IMR-90 (cell line): ENCODE data around the gene AGK. TPM values are rescaled to one million over a fixed set of nuclear protein-coding genes. Genes with fewer than 3 reads are reported as not detected.

Source experiments
- ATAC-seq: fragments of 200-7000 bp; cut with Tn5 transposase; 2 replicates; pipeline ENCODE4 v1.9.1; 2020; ENCODE audit warnings: low read depth, mild to moderate bottlenecking, moderate library complexity
- BruUV-seq: library from RNA; stranded (reverse); fragments of 400-500 nt; replicated peaks from 2 replicates; lab custom pipeline; 2021; lab: Mats Ljungman, UMichigan
- CTCF ChIA-PET: fragments of 300-600 bp; formaldehyde crosslinking; extraction: SDS; loops from one replicate; lab custom pipeline; 2021; ENCODE audit warnings: antibody characterized with exemption; lab: Yijun Ruan, JAX
- POLR2A ChIA-PET: fragments of 300-600 bp; sonication (Branson Sonifier 250); formaldehyde crosslinking; loops from one replicate; lab custom pipeline; 2022; ENCODE audit warnings: antibody characterized with exemption; ENCODE audit not compliant: unreplicated experiment; lab: Charles Lee
- DNase-seq: peaks from one replicate; pipeline ENCODE4 v3.0.0; 2013
- H2AFZ ChIP-seq: replicated peaks from 2 replicates; pipeline ENCODE3; 2013; ENCODE audit warnings: low read length, mild to moderate bottlenecking; ENCODE audit not compliant: poor library complexity
- H2AK5ac ChIP-seq: 2 replicates; pipeline ENCODE4 v1.6.1; 2013; ENCODE audit warnings: low read depth, low read length, inconsistent platforms
- H2AK9ac ChIP-seq: replicated peaks from 2 replicates; pipeline ENCODE3; 2013; ENCODE audit warnings: mild to moderate bottlenecking, low read depth, low read length, moderate library complexity; ENCODE audit not compliant: poor library complexity
- H2BK120ac ChIP-seq: 2 replicates; pipeline ENCODE4 v1.6.1; 2013; ENCODE audit warnings: low read depth, low read length, inconsistent platforms
- H2BK15ac ChIP-seq: 3 replicates; pipeline ENCODE4 v1.6.1; 2013; ENCODE audit warnings: low read depth, low read length, inconsistent platforms
- H2BK20ac ChIP-seq: 2 replicates; pipeline ENCODE4 v1.6.1; 2013; ENCODE audit warnings: low read depth, mild to moderate bottlenecking, inconsistent platforms, low read length, moderate library complexity
- H2BK5ac ChIP-seq: 2 replicates; pipeline ENCODE4 v1.6.1; 2013; ENCODE audit warnings: mild to moderate bottlenecking, low read depth, low read length, inconsistent platforms; ENCODE audit not compliant: poor library complexity, severe bottlenecking
- H3K14ac ChIP-seq: replicated peaks from 2 replicates; pipeline ENCODE4 v1.6.1; 2013; ENCODE audit warnings: low read depth, low read length, inconsistent platforms
- H3K18ac ChIP-seq: 2 replicates; pipeline ENCODE4 v1.6.1; 2013; ENCODE audit warnings: low read depth, low read length, control low read depth
- H3K23ac ChIP-seq: 2 replicates; pipeline ENCODE4 v1.6.1; 2013; ENCODE audit warnings: low read depth, low read length, inconsistent platforms
- H3K27ac ChIP-seq: 2 replicates; pipeline ENCODE4 v1.5.1; 2013; ENCODE audit warnings: mild to moderate bottlenecking, control low read depth, low read length; ENCODE audit not compliant: insufficient read depth
- H3K27me3 ChIP-seq: 2 replicates; pipeline ENCODE4 v1.6.1; 2013; ENCODE audit warnings: low read length; ENCODE audit not compliant: control insufficient read depth, insufficient read depth
- H3K36me3 ChIP-seq: 2 replicates; pipeline ENCODE4 v1.6.1; 2013; ENCODE audit warnings: low read length, mixed read lengths; ENCODE audit not compliant: control insufficient read depth, insufficient read depth
- H3K4ac ChIP-seq: 2 replicates; pipeline ENCODE4 v1.6.1; 2013; ENCODE audit warnings: low read depth, low read length, inconsistent platforms
- H3K4me1 ChIP-seq: 2 replicates; pipeline ENCODE4 v1.6.1; 2013; ENCODE audit warnings: low read length, mixed read lengths; ENCODE audit not compliant: control insufficient read depth, insufficient read depth
- H3K4me2 ChIP-seq: 2 replicates; pipeline ENCODE4 v1.6.1; 2013; ENCODE audit warnings: low read depth, mild to moderate bottlenecking, control low read depth, low read length, moderate library complexity
- H3K4me3 ChIP-seq: 2 replicates; pipeline ENCODE4 v1.5.1; 2013; ENCODE audit warnings: low read depth, mild to moderate bottlenecking, control low read depth, low read length, moderate library complexity; ENCODE audit not compliant: insufficient read depth
- H3K56ac ChIP-seq: 2 replicates; pipeline ENCODE4 v1.6.1; 2013; ENCODE audit warnings: low read length, inconsistent platforms; ENCODE audit not compliant: insufficient read depth; ENCODE audit errors: extremely low read depth
- H3K79me1 ChIP-seq, 2 experiments: 2 replicates each; pipeline ENCODE4 v1.6.1; 2013; ENCODE audit warnings: low read length in 2 of 2, inconsistent platforms in 1 of 2, low read depth in 1 of 2
- H3K9ac ChIP-seq: 2 replicates; pipeline ENCODE4 v1.6.1; 2013; ENCODE audit warnings: low read depth, low read length, control low read depth
- H3K9me1 ChIP-seq: 2 replicates; pipeline ENCODE4 v1.6.1; 2013; ENCODE audit warnings: low read length, inconsistent platforms; ENCODE audit not compliant: insufficient read depth
- H3K9me3 ChIP-seq: 2 replicates; pipeline ENCODE4 v1.6.1; 2013; ENCODE audit warnings: low read length; ENCODE audit not compliant: control insufficient read depth, insufficient read depth
- H4K20me1 ChIP-seq: 2 replicates; pipeline ENCODE4 v1.6.1; 2013; ENCODE audit warnings: low read length, inconsistent platforms; ENCODE audit not compliant: insufficient read depth
- H4K5ac ChIP-seq: 2 replicates; pipeline ENCODE4 v1.6.1; 2013; ENCODE audit warnings: mild to moderate bottlenecking, low read depth, low read length, control low read depth
- H4K8ac ChIP-seq, 2 experiments: 2 replicates each; pipeline ENCODE4 v1.6.1; 2013; ENCODE audit warnings: low read depth in 2 of 2, low read length in 2 of 2, control low read depth in 1 of 2, inconsistent platforms in 1 of 2
- H4K91ac ChIP-seq: 2 replicates; pipeline ENCODE4 v1.6.1; 2013; ENCODE audit warnings: low read depth, low read length, inconsistent platforms; ENCODE audit not compliant: insufficient read depth
- MAFK ChIP-seq: IDR thresholded peaks from 2 replicates; pipeline ENCODE4 v1.6.1; 2012; ENCODE audit warnings: low read depth, low read length, improper control_type of control experiment
- POLR2A ChIP-seq: IDR thresholded peaks from 2 replicates; pipeline ENCODE4 v1.6.1; 2012; ENCODE audit warnings: mild to moderate bottlenecking, low read depth, low read length
- SMC3 ChIP-seq: fragments of 150-350 bp; IDR thresholded peaks from 2 replicates; pipeline ENCODE4 v1.6.1; 2016; ENCODE audit warnings: low read depth, mild to moderate bottlenecking, antibody characterized with exemption, low read length, moderate library complexity
- WGBS, 2 experiments: methylation state at CpG; one replicate each; pipeline versions ENCODE4 v1.1.5 to v1.1.7; 2013; ENCODE audit warnings: missing lambda C conversion rate in 2 of 2; ENCODE audit not compliant: insufficient read length in 1 of 2; ENCODE audit errors: extremely low coverage in 2 of 2; 5-methylcytosine and 5-hydroxymethylcytosine counted together
- dilution Hi-C: fragments of 300-500 bp; cut with HindIII; formaldehyde crosslinking; loops from one replicate; pipeline ENCODE4 v1.14.3; 2018; ENCODE audit warnings: low sequenced_read_pairs; ENCODE audit not compliant: unreplicated experiment
- in situ Hi-C: fragments of 300-500 bp; cut with MboI; formaldehyde crosslinking; loops from 3 replicates; pipeline ENCODE4 v1.14.3; 2019; ENCODE audit warnings: low sequenced_read_pairs, inconsistent platforms, mixed read lengths
- intact Hi-C: fragments of 100-400 bp; cut with micrococcal nuclease; formaldehyde crosslinking; loops from 2 replicates; pipeline ENCODE4 v1.10.0; 2022
- polyA plus RNA-seq, 3 experiments: library from polyadenylated mRNA; depleted of rRNA; stranded (reverse); fragments of >200 nt; gene quantifications; 2 replicates each; pipeline ENCODE4 v1.2.3, GENCODE V29; 2012; ENCODE audit warnings: low replicate concordance in 1 of 3
- total RNA-seq: library from RNA; depleted of rRNA; stranded (reverse); fragments of >200 nt; gene quantifications from 2 replicates; pipeline ENCODE4 v1.2.3, GENCODE V29; 2012

The AGK gene
- total and polyA plus RNA-seq, 2 of the 4 experiments (the other 2 are of a cell fraction): 35.5 to 37.3 TPM

DNA sequence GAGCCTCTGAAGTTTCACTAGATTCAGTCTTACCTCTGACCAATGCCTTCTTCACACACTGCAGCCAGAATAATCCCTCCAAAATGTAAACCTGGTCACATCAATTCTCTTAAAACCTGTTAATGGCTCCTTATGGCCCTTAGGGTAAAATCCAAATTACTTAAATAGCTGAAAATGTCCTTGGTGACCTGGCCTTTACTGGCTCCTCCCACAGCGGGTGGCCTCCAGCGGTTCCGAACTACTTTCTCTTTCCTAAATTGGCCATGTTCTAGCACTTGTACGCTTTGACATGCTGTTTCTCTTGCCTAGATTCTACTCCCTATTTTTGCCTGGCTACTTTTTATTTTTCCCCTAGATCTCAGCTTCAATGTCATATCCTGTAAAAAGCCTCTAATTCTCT lies 36.1 kb downstream of the AGK start:
- Histone ChIP-seq H2AK5ac (peak overlapping the region; percentile 59), H2BK20ac (peak overlapping the region; percentile 15), H3K27ac (no peak overlapping the region), H3K4ac (peak overlapping the region; percentile 40), H3K36me3 (no peaks in the 10 kb centered on the region; the same call in 1 of the 2 replicates), H3K56ac (no peak overlapping the region), H3K9ac (no peak overlapping the region), H3K9me3 (no peaks in the 10 kb centered on the region), H4K91ac (peak overlapping the region; percentile 10; the same call in 1 of the 2 replicates), H2AK9ac (no peak overlapping the region), H3K9me1 (peaks cover 9% of the 10 kb centered on the region), H3K4me3 (no peak overlapping the region), H3K18ac (no peak overlapping the region), H3K23ac (no peak overlapping the region), H3K4me1 (peaks cover 11% of the 10 kb centered on the region), H4K8ac (0 out of 4 replicates have a peak overlapping the region, but pooled peaks of 1 of the 2 experiments have one; percentile 24), H2BK15ac (0 out of 3 replicates have a peak overlapping the region, but pooled peaks have one; percentile 3), H3K14ac (no peak overlapping the region), H3K4me2 (no peak overlapping the region), H4K20me1 (no peaks in the 10 kb centered on the region), H3K27me3 (no peaks in the 10 kb centered on the region), H2AFZ (no peak overlapping the region), H4K5ac (no peak overlapping the region), H2BK120ac (peak overlapping the region; percentile 71), H3K79me1 (peaks cover 12 to 19% of the 10 kb centered on the region in 2 experiments; a peak in 3 of 4 replicates), H2BK5ac (no peak overlapping the region)
- intact Hi-C loops: loop anchor here (5.0 kb wide), 1 partner anchor 35 kb away; the partner anchor contains the start of gene AGK
- TF ChIP-seq MAFK (no peak), SMC3 (no peak), POLR2A (no peak)
- DNase-seq: no peak
- whole genome bisulfite sequencing, 2 experiments: 100% methylated on average over 3 of the region's 4 CpGs; no CpG with 5 or more reads in 1 of the 2 experiments
- no TSS peak for BruUV-seq
- ChIA-PET CTCF (no interaction called here), POLR2A (no interaction called here)
- dilution Hi-C loops: no loop called here
- no peak for ATAC-seq
- in situ Hi-C loops: no loop called here
